H1 (cell line): ENCODE results near the gene ZC3H7B. TPM values are rescaled to one million over a fixed set of nuclear protein-coding genes. Genes with fewer than 3 reads are reported as not detected.

Source experiments
- CTCF ChIA-PET: fragments of 300-600 bp; sonication (Branson Sonifier 250); formaldehyde crosslinking; loops from one replicate; lab custom pipeline; 2021; ENCODE audit not compliant: partially characterized antibody; lab: Charles Lee
- POLR2A ChIA-PET: fragments of 300-600 bp; sonication (Branson Sonifier 250); formaldehyde crosslinking; loops from one replicate; lab custom pipeline; 2021; ENCODE audit warnings: inconsistent platforms; ENCODE audit not compliant: partially characterized antibody; lab: Charles Lee
- DNase-seq, 2 experiments: peaks; one replicate each; pipeline versions ENCODE4 v3.0.0 to v3.0.0-alpha.2; 2010 to 2022; ENCODE audit warnings: low spot score in 2 of 2, low read depth in 1 of 2, mixed read lengths in 1 of 2
- FAIRE-seq: peaks from 2 replicates; lab custom pipeline; 2011; peaks lifted over from hg19 to GRCh38; lab: Jason Lieb, UNC
- H2AFZ ChIP-seq: 2 replicates; pipeline ENCODE4 v1.8.1; 2012; ENCODE audit warnings: low read length, inconsistent platforms
- H2AK5ac ChIP-seq: 2 replicates; pipeline ENCODE4 v1.6.1; 2013; ENCODE audit warnings: low read depth, low read length
- H2BK120ac ChIP-seq: replicated peaks from 2 replicates; pipeline ENCODE3; 2013; ENCODE audit warnings: low read depth, low read length, inconsistent platforms
- H2BK12ac ChIP-seq: 2 replicates; pipeline ENCODE4 v1.6.1; 2013; ENCODE audit warnings: low read depth, low read length
- H2BK15ac ChIP-seq: 2 replicates; pipeline ENCODE4 v1.6.1; 2013; ENCODE audit warnings: low read length
- H2BK20ac ChIP-seq: 2 replicates; pipeline ENCODE4 v1.6.1; 2013; ENCODE audit warnings: low read length
- H2BK5ac ChIP-seq: 2 replicates; pipeline ENCODE4 v1.6.1; 2013; ENCODE audit warnings: low read depth, low read length
- H3K14ac ChIP-seq: 2 replicates; pipeline ENCODE4 v1.6.1; 2013; ENCODE audit warnings: inconsistent platforms; ENCODE audit not compliant: insufficient read length
- H3K18ac ChIP-seq: 2 replicates; pipeline ENCODE4 v1.6.1; 2013; ENCODE audit warnings: low read length; ENCODE audit errors: extremely low read depth
- H3K23ac ChIP-seq: 2 replicates; pipeline ENCODE4 v1.6.1; 2013; ENCODE audit warnings: inconsistent platforms; ENCODE audit not compliant: insufficient read length
- H3K23me2 ChIP-seq: 2 replicates; pipeline ENCODE4 v1.6.1; 2013; ENCODE audit warnings: low read depth, low read length
- H3K27ac ChIP-seq: 2 replicates; pipeline ENCODE4 v1.6.1; 2011; ENCODE audit warnings: low read depth, low read length, inconsistent platforms
- H3K27me3 ChIP-seq, 4 experiments: replicated peaks in 1 of 4; 1 replicate in 1 of 4; 2 replicates in 3 of 4; pipeline versions ENCODE4 v1.6.1 to v1.8.1; 2011 to 2013; ENCODE audit warnings: low read length in 3 of 4, mild to moderate bottlenecking in 3 of 4, inconsistent platforms in 2 of 4, mixed read lengths in 2 of 4, moderate library complexity in 1 of 4; ENCODE audit not compliant: control insufficient read depth in 3 of 4, insufficient read depth in 3 of 4; ENCODE audit errors: extremely low read depth in 1 of 4
- H3K36me3 ChIP-seq, 4 experiments: 2 replicates each; pipeline versions ENCODE4 v1.6.1 to v1.8.1; 2011 to 2013; ENCODE audit warnings: mild to moderate bottlenecking in 4 of 4, low read length in 3 of 4, moderate library complexity in 2 of 4, control low read depth in 1 of 4, inconsistent platforms in 1 of 4; ENCODE audit not compliant: insufficient read depth in 4 of 4, control insufficient read depth in 2 of 4
- H3K4ac ChIP-seq: replicated peaks from 2 replicates; pipeline ENCODE3; 2013; ENCODE audit warnings: low read length, low read depth, mixed read lengths, inconsistent platforms; ENCODE audit not compliant: insufficient read length
- H3K4me1 ChIP-seq, 4 experiments: replicated peaks in 1 of 4; 1 replicate in 1 of 4; 2 replicates in 3 of 4; pipeline versions ENCODE4 v1.6.1 to v1.8.1; 2011 to 2013; ENCODE audit warnings: low read length in 3 of 4, inconsistent platforms in 2 of 4, mixed read lengths in 1 of 4; ENCODE audit not compliant: insufficient read depth in 4 of 4, control insufficient read depth in 3 of 4
- H3K4me2 ChIP-seq, 2 experiments: 2 replicates each; pipeline versions ENCODE4 v1.6.1 to v1.8.1; 2011 to 2013; ENCODE audit warnings: low read depth in 2 of 2, low read length in 2 of 2, control low read depth in 1 of 2, inconsistent platforms in 1 of 2, mild to moderate bottlenecking in 1 of 2; ENCODE audit not compliant: insufficient read depth in 1 of 2
- H3K4me3 ChIP-seq, 4 experiments: fragments of 200-600, 300-600 bp in 1 of 4; sonication (generic), shearing (Covaris generic), sonication (Bioruptor Twin) in 1 of 4; 2 replicates each; pipeline versions ENCODE4 v1.5.1 to v1.8.1; 2011 to 2016; ENCODE audit warnings: low read length in 4 of 4, low read depth in 3 of 4, control low read depth in 2 of 4, inconsistent platforms in 2 of 4, mild to moderate bottlenecking in 2 of 4, mixed read lengths in 1 of 4, moderate library complexity in 1 of 4; ENCODE audit not compliant: insufficient read depth in 2 of 4; ENCODE audit errors: extremely low read depth in 1 of 4
- H3K56ac ChIP-seq: replicated peaks from 2 replicates; pipeline ENCODE3; 2013; ENCODE audit warnings: low read depth, mild to moderate bottlenecking, mixed read lengths, low read length, inconsistent platforms; ENCODE audit not compliant: insufficient read length
- H3K79me1 ChIP-seq: 2 replicates; pipeline ENCODE4 v1.6.1; 2013; ENCODE audit warnings: low read depth, low read length, control low read depth
- H3K79me2 ChIP-seq, 2 experiments: 2 replicates each; pipeline versions ENCODE4 v1.6.1 to v1.8.1; 2012 to 2013; ENCODE audit warnings: low read length in 2 of 2, mild to moderate bottlenecking in 2 of 2, inconsistent platforms in 1 of 2; ENCODE audit not compliant: insufficient read depth in 2 of 2, control insufficient read depth in 1 of 2
- H3K9ac ChIP-seq, 4 experiments: replicated peaks in 1 of 4; 1 replicate in 1 of 4; 2 replicates in 3 of 4; pipeline versions ENCODE4 v1.6.1 to v1.8.1; 2011 to 2013; ENCODE audit warnings: low read depth in 3 of 4, low read length in 3 of 4, control low read depth in 2 of 4, mild to moderate bottlenecking in 2 of 4, moderate library complexity in 2 of 4, inconsistent platforms in 1 of 4; ENCODE audit errors: extremely low read depth in 1 of 4
- H3K9me3 ChIP-seq, 2 experiments: 2 replicates each; pipeline versions ENCODE4 v1.6.1 to v1.8.1; 2012 to 2013; ENCODE audit warnings: mild to moderate bottlenecking in 2 of 2, moderate library complexity in 2 of 2, control low read depth in 1 of 2, inconsistent platforms in 1 of 2, low read depth in 1 of 2, low read length in 1 of 2, mixed read lengths in 1 of 2; ENCODE audit not compliant: insufficient read depth in 2 of 2
- H4K20me1 ChIP-seq, 2 experiments: replicated peaks in 1 of 2; 2 replicates each; pipeline versions ENCODE3 to v1.8.1; 2011 to 2013; ENCODE audit warnings: inconsistent platforms in 2 of 2, low read length in 2 of 2, mild to moderate bottlenecking in 1 of 2; ENCODE audit not compliant: insufficient read depth in 2 of 2, control insufficient read depth in 1 of 2
- H4K5ac ChIP-seq: 2 replicates; pipeline ENCODE4 v1.6.1; 2013; ENCODE audit warnings: low read length, low read depth, mixed read lengths, inconsistent platforms; ENCODE audit not compliant: insufficient read length
- H4K8ac ChIP-seq: 2 replicates; pipeline ENCODE4 v1.8.0; 2013; ENCODE audit warnings: mild to moderate bottlenecking, moderate library complexity, low read length, inconsistent platforms; ENCODE audit not compliant: insufficient read depth; ENCODE audit errors: extremely low read depth
- H4K91ac ChIP-seq: replicated peaks from 2 replicates; pipeline ENCODE3; 2013; ENCODE audit warnings: low read length, mixed read lengths, inconsistent platforms; ENCODE audit not compliant: insufficient read length
- CBX8 ChIP-seq: fragments of 300-800, 300-1000 bp; sonication (generic); IDR thresholded peaks from 2 replicates; pipeline ENCODE4 v1.7.1; 2016; ENCODE audit warnings: low read depth, low read length, borderline replicate concordance
- CEBPB ChIP-seq: IDR thresholded peaks from 2 replicates; pipeline ENCODE4 v1.6.1; 2012; ENCODE audit warnings: low read depth, low read length
- CHD1 ChIP-seq: IDR thresholded peaks from 2 replicates; pipeline ENCODE4 v1.6.1; 2012; ENCODE audit warnings: low read depth, low read length, improper control_type of control experiment
- CHD2 ChIP-seq: IDR thresholded peaks from 2 replicates; pipeline ENCODE4 v1.6.1; 2012; ENCODE audit warnings: low read length, improper control_type of control experiment
- EP300 ChIP-seq, 2 experiments: IDR thresholded peaks; 1 replicate in 1 of 2; 2 replicates in 1 of 2; pipeline ENCODE4 v1.6.1; 2011 to 2012; ENCODE audit warnings: low read depth in 2 of 2, low read length in 2 of 2, mild to moderate bottlenecking in 2 of 2, borderline replicate concordance in 1 of 2, inconsistent platforms in 1 of 2, moderate library complexity in 1 of 2
- FOSL1 ChIP-seq: IDR thresholded peaks from 2 replicates; pipeline ENCODE4 v1.6.1; 2011; ENCODE audit warnings: mild to moderate bottlenecking, low read depth, low read length, moderate library complexity; ENCODE audit not compliant: insufficient read depth
- GABPA ChIP-seq: IDR thresholded peaks from 2 replicates; pipeline ENCODE4 v1.6.1; 2011; ENCODE audit warnings: mild to moderate bottlenecking, low read length, moderate library complexity, borderline replicate concordance; ENCODE audit not compliant: insufficient read depth
- HDAC6 ChIP-seq: IDR thresholded peaks from one replicate; pipeline ENCODE4 v1.7.1; 2012; ENCODE audit warnings: low read depth, mild to moderate bottlenecking, inconsistent platforms, low read length, moderate library complexity
- JUND ChIP-seq: IDR thresholded peaks from 2 replicates; pipeline ENCODE4 v1.6.1; 2011; ENCODE audit warnings: mild to moderate bottlenecking, improper control_type of control experiment, low read length
- NRF1 ChIP-seq: IDR thresholded peaks from 2 replicates; pipeline ENCODE4 v1.6.1; 2011; ENCODE audit warnings: mild to moderate bottlenecking, low read depth, low read length, improper control_type of control experiment
- POU5F1 ChIP-seq: IDR thresholded peaks from 2 replicates; pipeline ENCODE4 v1.6.1; 2011; ENCODE audit warnings: low read depth, mild to moderate bottlenecking, low read length, moderate library complexity
- SIRT6 ChIP-seq: IDR thresholded peaks from one replicate; pipeline ENCODE4 v1.7.1; 2012; ENCODE audit warnings: low read length, inconsistent platforms
- SIX5 ChIP-seq: IDR thresholded peaks from 2 replicates; pipeline ENCODE4 v1.6.1; 2011; ENCODE audit warnings: mild to moderate bottlenecking, low read depth, low read length
- WGBS, 2 experiments: shearing (Covaris generic) in 1 of 2; methylation state at CpG; one replicate each; pipeline versions ENCODE4 v1.1.6 to v1.1.7; 2013 to 2015; ENCODE audit warnings: low lambda C conversion rate in 2 of 2, mixed read lengths in 2 of 2, inconsistent platforms in 1 of 2, low coverage in 1 of 2, missing lambda C conversion rate in 1 of 2; ENCODE audit not compliant: insufficient replicate concordance in 2 of 2, insufficient coverage in 1 of 2, insufficient read length in 1 of 2; ENCODE audit errors: extremely low coverage in 1 of 2, missing lambda C conversion rate in 1 of 2; 5-methylcytosine and 5-hydroxymethylcytosine counted together
- polyA plus RNA-seq, 7 experiments: library from polyadenylated mRNA; depleted of rRNA in 3 of 7; stranded (reverse) in 5 of 7; unstranded in 2 of 7; fragments of >200 nt in 5 of 7; fragments of 200-250 nt in 2 of 7; gene quantifications; 1 replicate in 5 of 7; 2 replicates in 1 of 7; 4 replicates in 1 of 7; pipeline versions ENCODE4 v1.2.1 to v1.2.3, GENCODE V29; 2011 to 2013; ENCODE audit warnings: missing spikeins in 2 of 7, mixed read lengths in 2 of 7
- total RNA-seq: library from RNA; stranded (reverse); fragmentation: NEBNext Ultra II Directional; extraction: Animal tissue kit (Norgen Biotek cat#: 25700); gene quantifications from 2 replicates; pipeline ENCODE4 v1.2.1, GENCODE V29; 2021

Gene ZC3H7B
- total and polyA plus RNA-seq, 2 of the 8 experiments (the other 6 are each of a cell fraction or from before 2014, with no cell fraction given) = 35.5 to 78.6 TPM

DNA sequence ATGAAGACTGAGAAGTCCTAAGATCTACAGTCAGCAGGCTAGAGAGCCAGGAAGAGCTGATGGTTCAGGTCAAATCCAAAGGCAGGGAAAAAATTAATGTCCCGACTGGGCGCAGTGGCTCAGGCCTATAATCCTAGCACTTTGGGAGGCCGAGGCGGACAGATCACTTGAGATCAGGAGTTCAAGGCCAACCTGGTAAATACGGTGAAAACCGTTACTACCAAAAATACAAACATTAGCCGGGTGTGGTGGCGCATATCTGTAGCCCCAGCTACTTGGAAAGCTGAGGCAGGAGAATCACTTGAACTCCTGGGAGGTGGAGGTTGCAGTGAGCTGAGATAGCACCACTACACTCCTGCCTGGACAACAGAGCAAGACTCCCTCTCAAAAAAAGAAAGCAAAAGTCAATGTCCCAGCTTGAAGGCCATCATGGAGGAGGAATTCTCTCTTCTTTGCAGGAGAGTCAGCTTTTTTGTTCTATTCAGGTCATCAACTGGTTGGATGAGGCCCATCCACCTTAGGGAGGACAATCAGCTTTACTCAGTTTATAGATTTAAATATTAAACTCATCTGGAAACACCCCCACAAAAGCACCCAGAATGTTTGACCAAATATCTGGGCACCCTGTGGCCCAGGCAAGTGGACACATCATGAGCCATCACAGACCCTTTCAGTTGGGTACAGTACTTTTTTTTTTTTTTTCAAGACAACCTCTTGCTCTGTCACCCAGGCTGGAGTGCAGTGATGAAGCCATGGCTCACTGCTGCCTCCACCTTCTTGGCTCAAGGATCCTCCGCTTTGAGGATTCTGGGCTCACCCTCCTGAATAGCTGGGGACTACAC lies 4.3 kb upstream of the ZC3H7B start:
- Histone ChIP-seq H2AK5ac (no peak overlapping the region), H2BK5ac (no peak overlapping the region), H3K36me3 (peaks cover 0 to 3% (median 0%) of the 10 kb centered on the region in 4 experiments; a peak in 1 of 8 replicates), H4K20me1 (no peaks in the 10 kb centered on the region), H3K9ac (no peak overlapping the region), H3K27me3 (no peaks in the 10 kb centered on the region), H2BK15ac (no peak overlapping the region), H2BK12ac (no peak overlapping the region), H2BK120ac (no peak overlapping the region), H2AFZ (no peak overlapping the region), H3K27ac (no peak overlapping the region), H2BK20ac (no peak overlapping the region), H3K23me2 (peaks cover 4% of the 10 kb centered on the region), H3K79me1 (no peaks in the 10 kb centered on the region), H4K5ac (no peak overlapping the region), H3K4ac (no peak overlapping the region), H3K56ac (no peak overlapping the region), H3K4me1 (peaks cover 0 to 3% (median 3%) of the 10 kb centered on the region in 4 experiments; a peak in 4 of 7 replicates), H3K4me3 (no peak overlapping the region), H3K14ac (no peak overlapping the region), H4K91ac (no peak overlapping the region), H3K23ac (no peak overlapping the region), H4K8ac (no peak overlapping the region), H3K4me2 (no peak overlapping the region), H3K9me3 (peaks cover 0 to 3% of the 10 kb centered on the region in 2 experiments; a peak in 1 of 4 replicates), H3K79me2 (peaks cover 0 to 7% of the 10 kb centered on the region in 2 experiments; a peak in 1 of 4 replicates), H3K18ac (no peak overlapping the region)
- CTCF ChIA-PET = interaction anchor here (0.6 to 0.7 kb wide), 2 partner anchors 52 to 116 kb away, joined by 3 to 4 read pairs; no protein-coding TSS in a partner anchor
- POLR2A ChIA-PET = interaction anchor here (0.6 to 2.9 kb wide), 6 partner anchors 9 to 84 kb away, joined by 3 to 18 read pairs (median 3); partner anchors contain the start of genes RANGAP1 and TEF
- FAIRE-seq = no peak
- 94% methylated on average over 9 of the region's 9 CpGs; no CpG with 5 or more reads in 1 of the 2 experiments for WGBS, 2 experiments
- no peak for DNase-seq
- no peak for TF ChIP-seq FOSL1
- TF ChIP-seq EP300 (IDR thresholded peaks at IDR 0.05; ENCODE audit: borderline replicate concordance in 1 of 2, low read depth in 2 of 2, low read length in 2 of 2) = no peak
- no peak for TF ChIP-seq CEBPB
- no peak for TF ChIP-seq SIRT6
- TF ChIP-seq CBX8 = no peak
- TF ChIP-seq NRF1 = no peak
- TF ChIP-seq SIX5 = no peak
- TF ChIP-seq POU5F1 = no peak
- no peak for TF ChIP-seq CHD2
- no peak for TF ChIP-seq CHD1
- no peak for TF ChIP-seq GABPA
- no peak for TF ChIP-seq HDAC6
- no peak for TF ChIP-seq JUND
